CD4-positive, alpha-beta T cell treated with Interleukin-4 for 1 hour (primary cell): ENCODE measurements around the gene ATP8B3.

Experiments
- DNase-seq, 2 donors: peaks; one replicate each; pipeline ENCODE4 v3.0.0-alpha.2; 2020 to 2022

Gene ATP8B3

GRCh38 chr19:1789261-1790041 is 22.6 kb downstream of the ATP8B3 start:
- no peak for DNase-seq

- no peak for DNase-seq
These were observed 25.0 kb downstream of the ATP8B3 start for GRCh38 chr19:1787116-1787515.

- no peak for DNase-seq
These were observed 25.4 kb downstream of the ATP8B3 start for GRCh38 chr19:1786668-1787067.

- DNase-seq = no peak
These were observed 26.8 kb downstream of the ATP8B3 start for GRCh38 chr19:1785310-1785709.

GRCh38 chr19:1783874-1784273 is 28.2 kb downstream of the ATP8B3 start:
- DNase-seq = no peak

DNA sequence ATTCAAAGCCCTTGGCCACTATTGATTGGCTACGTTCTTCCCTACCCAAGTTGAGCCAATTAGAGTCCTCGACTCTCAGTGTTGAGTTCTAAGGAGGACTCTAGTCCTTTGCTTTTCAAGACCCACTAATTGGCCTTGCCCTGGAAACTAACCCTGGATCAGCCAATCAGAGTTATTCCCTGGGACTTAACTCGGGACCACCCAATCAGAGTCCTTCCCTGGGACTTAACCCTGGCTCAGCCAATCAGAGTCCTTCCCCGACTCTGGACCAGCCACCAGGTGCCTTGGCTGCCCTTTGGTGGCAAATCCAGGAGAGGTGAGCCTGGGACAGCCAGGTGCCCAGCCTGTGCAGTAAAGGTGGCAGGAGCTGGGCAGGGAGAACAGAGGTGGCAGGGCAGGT is 28.7 kb downstream of the ATP8B3 start:
- DNase-seq = no peak

GRCh38 chr19:1782521-1782920 is 29.6 kb downstream of the ATP8B3 start:
- no peak for DNase-seq

DNA sequence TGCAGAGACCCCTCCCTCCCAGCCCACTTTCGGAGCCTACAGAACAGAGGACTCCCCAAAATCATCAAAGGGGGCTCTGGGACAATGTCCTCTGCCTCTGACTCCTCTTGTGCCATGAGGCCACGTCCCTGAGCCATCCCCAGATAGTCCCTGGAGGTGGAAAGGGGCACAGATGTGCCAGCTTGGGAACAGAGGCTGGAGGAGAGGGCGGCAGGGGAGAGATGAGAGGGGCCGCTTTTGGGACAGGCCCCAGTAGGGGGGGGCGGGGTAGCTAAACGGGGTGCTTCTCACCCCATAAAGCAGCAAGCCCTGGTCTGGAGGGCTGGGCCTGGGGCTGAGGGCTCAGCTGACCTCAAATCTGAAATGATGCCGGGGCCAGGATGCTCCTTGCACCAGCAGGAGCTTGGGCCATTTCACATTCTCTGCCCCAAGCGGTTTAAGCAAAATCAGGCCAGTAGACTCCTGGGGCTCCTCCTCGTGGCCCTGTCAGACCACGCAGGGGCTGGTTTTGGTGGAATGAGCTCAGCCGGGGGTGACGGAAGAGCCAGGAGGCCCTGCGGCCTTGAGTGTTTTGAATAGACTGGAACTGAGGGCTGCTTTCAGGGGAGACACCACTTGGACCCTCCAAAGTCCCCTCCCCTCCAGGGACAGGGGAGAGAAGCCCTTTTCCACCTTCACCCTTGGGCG is 31.7 kb downstream of the ATP8B3 start:
- DNase-seq = no peak

- no peak for DNase-seq
These were observed 32.5 kb downstream of the ATP8B3 start for GRCh38 chr19:1779574-1779973.

DNA sequence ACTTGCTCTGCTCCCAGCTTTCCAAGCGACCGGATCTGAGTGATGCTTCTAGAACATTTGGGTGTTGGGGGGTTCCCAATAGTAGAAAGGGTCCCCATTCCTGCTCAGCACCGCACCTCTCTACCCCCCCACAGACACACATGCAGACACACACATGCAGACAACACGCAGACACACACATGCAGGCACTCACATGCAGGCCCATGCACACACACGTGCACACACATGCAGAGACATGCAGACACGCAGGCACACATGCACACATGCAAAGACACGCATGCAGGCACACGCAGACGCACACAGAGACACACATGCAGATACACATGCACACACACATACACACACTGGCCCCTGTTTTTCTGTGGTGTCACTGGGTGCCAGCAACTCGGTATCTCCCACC is 34.9 kb downstream of the ATP8B3 start:
- DNase-seq = no peak

GRCh38 chr19:1776606-1777147 is 35.4 kb downstream of the ATP8B3 start:
- DNase-seq = no peak

- DNase-seq = no peak
These were observed 36.0 kb downstream of the ATP8B3 start for GRCh38 chr19:1775951-1776605.

DNA sequence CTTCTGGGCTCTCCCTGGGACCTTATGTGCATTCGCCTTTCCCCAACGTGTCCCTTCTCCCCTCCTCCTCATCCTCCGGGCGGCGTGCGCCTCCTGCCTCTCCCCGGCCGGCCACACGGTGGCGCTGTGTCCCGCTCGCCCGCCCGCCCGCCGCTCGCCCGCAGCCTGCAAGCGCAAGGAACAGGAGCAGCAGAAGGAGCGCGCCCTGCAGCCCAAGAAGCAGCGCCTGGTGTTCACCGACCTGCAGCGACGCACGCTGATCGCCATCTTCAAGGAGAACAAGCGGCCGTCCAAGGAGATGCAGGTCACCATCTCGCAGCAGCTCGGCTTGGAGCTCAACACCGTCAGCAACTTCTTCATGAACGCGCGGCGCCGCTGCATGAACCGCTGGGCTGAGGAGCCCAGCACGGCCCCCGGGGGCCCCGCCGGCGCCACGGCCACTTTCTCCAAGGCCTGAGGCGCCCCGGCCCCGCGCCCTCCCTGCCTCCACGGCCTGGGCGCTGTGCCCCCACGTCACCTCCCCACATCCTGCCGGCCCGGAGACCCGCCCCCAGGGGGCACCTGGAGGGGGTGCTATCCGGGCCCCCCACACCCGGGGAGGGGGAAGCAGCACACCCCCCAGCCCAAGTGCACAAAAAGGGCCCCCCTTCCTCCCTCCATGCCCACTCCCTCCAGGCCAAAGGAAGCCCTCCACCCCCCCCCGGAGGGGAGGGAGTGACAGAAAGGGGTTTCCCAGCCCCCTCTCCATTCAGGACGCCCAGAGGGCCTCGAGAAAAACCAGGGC is 36.9 kb downstream of the ATP8B3 start:
- no peak for DNase-seq

- no peak for DNase-seq
These were observed 38.9 kb downstream of the ATP8B3 start for GRCh38 chr19:1773184-1773583.

- DNase-seq = no peak
These were observed 41.1 kb downstream of the ATP8B3 start for GRCh38 chr19:1770866-1771576.

DNA sequence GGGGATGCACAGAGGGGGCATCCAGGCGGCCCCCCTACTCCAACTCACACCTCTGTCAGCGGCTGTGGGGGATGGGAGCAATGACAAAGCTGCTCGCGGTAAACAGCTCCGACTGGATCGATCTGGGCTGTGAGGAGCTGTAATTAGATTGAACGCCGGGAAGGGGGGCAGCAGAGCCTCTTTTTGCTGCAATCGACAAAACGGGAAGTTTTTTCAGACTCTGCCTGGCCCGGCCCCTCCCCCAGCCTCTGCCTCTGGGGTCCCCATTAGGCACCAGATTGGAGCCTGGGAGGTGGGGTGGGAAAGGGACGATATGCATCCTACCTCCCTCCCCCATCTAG is 42.5 kb downstream of the ATP8B3 start:
- no peak for DNase-seq

GRCh38 chr19:1768918-1769644 is 43.0 kb downstream of the ATP8B3 start:
- no peak for DNase-seq

- no peak for DNase-seq
These were observed 43.8 kb downstream of the ATP8B3 start for GRCh38 chr19:1768248-1768647.

- peak; percentile 46 to 56 for DNase-seq
These were observed 44.6 kb downstream of the ATP8B3 start for GRCh38 chr19:1767464-1767933.

GRCh38 chr19:1766800-1767352 is 45.2 kb downstream of the ATP8B3 start:
- DNase-seq = no peak
